B cell (primary cell): ENCODE data around the gene SCN8A.

Experiments
- CTCF ChIP-seq: fragments of 200-600 bp; IDR thresholded peaks from one replicate; pipeline ENCODE4 v1.8.0; 2022; ENCODE audit warnings: antibody characterized with exemption, mild to moderate bottlenecking
- EZH2 ChIP-seq: IDR thresholded peaks from 2 replicates; pipeline ENCODE4 v1.6.1; 2012; ENCODE audit warnings: borderline replicate concordance, low read depth, mild to moderate bottlenecking, moderate library complexity, low read length; ENCODE audit not compliant: insufficient read depth, poor library complexity, severe bottlenecking

DNA sequence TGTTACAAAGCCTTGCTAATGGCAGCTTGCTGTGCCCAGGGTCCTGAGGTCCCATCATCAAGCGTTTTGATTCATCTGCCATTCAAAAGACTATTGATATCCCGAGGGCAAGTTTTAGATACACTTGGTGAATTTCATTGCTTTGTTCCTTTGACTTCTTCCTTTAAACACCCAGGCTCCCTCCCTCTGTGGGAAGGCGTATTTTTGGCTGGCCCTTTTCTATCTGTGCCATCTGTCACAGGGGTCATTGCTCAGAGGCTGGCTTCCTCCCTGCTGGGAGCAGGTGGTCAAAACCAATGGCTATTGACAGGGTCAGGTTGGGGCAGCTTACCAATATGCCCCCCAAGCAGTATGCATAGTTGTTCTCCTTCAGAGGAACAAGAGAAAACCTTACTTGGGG lies 40.0 kb downstream of the SCN8A start:
- TF ChIP-seq CTCF (no peak), EZH2 (no peak)
